ENCODE data around the gene IKZF1.

Gene IKZF1

DNA sequence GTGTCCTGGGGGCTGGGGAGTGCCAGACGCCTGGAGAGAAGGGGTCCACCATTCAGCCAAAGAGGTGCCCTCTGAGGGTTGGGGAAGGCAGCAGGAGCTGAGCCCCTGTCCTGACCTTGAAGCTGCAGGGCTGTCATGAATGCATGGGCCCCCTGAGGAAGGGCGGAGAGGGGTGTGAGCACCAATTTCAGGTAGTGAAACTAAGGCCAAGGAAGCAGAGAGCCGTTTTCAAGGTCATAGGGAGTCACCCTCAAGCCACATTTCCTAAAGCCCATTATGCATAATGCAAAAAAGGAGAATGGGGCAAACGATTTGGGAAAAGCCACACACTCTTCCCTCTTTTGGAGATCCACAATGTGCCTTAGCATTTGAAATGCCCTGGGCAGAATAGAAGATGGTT, 108.5 kb downstream of the IKZF1 start:
- no peak for DNase-seq (ENCODE audit: low spot score)

DNA sequence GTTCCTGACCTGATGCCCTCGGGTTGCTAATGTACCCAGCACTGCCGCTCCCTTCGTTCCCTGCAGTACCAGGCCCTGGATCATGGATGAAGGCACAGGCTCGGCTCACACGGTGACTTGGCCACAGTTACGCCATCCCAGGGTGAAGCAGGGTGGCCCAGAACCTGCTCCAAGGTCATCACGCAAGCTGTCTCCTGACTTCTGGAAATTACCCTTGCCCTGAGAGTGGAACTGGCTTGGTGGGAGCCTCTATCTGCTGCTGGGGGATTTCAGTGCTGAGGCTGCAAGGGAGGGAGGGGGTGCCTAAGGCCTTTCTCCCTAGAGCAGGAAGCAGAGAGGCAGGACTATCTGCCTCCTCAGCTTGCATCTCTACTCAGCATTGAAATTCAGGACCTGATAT, 109.0 kb downstream of the IKZF1 start:
- no peak for DNase-seq (ENCODE audit: low spot score)

DNA sequence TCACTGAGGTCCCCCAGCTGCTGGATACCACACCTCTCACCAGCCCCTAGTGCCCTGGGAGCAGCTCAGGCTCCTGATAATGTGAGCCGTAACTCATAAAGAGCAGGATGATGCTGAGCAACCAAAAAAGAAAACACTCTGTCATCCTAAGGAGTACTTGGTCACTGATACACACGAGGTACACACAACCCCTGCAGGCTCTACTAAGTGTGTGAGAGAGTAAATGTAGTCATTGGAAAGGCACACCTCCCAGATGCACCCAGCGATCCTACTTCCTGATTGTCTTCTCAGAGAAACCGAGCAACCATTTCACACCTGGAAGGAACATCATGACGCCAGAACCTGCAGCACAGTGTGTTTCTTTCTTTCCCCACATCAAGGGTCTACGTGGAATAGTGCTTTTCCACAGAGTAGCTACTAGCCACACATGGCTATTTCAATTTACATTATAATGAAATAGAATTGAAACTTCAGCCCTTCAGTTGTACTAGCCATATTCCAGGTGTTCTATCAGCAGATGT, 111.4 kb downstream of the IKZF1 start:
- no peak for DNase-seq (ENCODE audit: low spot score)

DNA sequence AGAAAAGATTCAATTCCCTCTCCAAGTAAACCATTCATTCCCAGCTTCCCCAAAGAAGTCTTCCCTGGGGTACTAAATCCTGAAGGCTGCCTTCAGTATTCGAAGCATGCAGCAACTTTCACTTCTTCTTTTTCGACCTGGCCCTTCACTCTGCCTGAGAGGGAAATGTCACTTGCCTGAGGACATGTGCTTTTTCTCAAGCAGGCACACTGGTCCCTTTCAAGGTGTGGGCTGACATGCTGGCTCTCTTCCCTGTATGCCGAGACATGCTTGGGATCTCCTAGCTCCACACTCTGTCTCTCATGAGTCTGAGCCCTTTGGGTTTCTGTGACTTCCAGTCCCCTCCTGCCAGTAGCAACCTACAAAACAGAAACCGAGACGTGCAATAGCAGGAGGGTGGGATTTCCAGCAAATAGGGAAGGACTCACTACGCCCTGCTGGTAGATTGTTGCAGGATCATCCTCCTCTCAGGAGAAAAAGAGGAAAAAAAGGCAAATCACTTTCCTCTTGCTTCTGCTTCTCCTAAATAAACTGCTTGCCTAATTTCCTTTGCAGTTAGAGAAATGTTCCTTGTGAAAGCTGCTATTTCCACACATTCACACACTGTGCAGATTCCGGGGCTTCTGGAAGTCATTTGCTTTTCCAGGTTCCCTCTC, 112.1 kb downstream of the IKZF1 start:
- DNase-seq (ENCODE audit: low spot score) = no peak

DNA sequence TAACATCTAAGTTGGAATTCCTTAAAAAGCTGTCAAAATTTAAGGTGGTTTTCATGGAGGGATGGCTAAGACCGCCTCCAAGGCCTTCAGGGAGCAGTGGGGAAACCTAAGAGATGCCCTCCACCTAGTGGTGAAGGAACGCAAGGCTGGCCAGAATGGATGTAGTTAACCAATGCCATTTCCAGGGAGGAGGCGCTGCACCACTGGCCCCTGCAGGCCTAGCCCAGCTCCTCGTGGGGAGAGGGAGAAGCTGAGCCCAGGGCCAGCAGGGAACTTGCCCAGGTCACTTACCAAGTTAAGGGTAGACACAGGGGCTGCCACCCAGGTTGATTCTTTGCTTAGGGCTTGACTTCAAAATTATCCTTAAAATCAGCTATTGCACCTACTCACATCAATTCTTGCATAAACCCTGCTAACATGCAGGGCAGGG, 113.6 kb downstream of the IKZF1 start:
- DNase-seq (ENCODE audit: low spot score) = peak; percentile 84

DNA sequence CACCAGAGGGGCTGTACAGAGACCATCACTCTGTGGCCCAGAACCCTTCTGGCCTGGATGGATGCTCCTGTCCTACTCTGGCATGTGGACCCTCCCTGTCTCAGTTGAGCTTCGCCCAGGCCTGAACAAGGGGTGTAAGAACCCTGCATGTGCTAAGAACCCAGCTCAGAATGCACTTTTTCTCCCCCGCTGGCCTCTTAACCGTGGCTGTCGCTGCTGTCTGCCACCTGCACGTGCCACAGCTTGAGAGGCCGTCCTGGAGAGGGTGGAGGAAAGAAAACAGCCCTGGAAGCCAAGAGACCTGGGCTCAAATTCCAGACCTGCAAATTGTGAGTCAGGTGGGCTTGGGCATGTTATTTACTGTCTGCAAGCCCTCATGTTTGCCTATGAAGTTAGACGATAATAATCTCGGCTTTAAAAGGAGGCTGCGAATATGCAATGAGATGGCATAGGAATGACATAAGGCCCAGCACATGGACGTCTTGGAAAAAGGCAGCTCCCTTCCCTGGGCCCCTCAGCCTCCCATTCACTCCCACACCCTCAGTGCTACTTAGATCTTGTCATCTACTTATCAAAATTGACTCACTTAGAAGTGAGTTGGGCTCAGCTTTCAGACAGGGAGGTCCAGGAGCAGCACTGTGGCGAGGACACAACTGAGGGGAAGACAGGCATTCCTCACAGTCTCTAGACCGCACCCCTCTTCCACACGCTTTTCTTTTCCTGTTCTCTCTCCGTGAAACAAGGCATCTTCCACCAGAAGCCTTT, 114.2 kb downstream of the IKZF1 start:
- DNase-seq (ENCODE audit: low spot score) = no peak

DNA sequence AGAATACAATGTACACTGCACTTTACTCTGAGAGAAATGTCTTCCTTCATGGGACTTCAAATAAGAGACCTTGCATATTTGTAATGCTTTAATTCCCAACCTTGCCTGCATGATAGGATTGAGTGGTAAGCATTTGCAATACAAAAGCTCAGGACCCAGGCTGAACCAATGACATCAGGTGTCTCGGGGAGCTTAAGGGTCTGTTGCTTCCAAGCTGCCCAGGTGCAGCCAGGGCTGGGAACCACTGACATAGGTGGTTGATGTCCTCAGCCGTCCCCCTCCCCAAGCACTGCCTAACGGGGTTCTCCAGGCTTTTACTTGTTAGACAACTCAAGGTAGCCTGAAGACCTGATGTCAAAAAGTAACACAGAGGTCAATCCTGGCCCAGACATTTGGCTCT, 116.5 kb downstream of the IKZF1 start:
- DNase-seq (ENCODE audit: low spot score) = no peak

DNA sequence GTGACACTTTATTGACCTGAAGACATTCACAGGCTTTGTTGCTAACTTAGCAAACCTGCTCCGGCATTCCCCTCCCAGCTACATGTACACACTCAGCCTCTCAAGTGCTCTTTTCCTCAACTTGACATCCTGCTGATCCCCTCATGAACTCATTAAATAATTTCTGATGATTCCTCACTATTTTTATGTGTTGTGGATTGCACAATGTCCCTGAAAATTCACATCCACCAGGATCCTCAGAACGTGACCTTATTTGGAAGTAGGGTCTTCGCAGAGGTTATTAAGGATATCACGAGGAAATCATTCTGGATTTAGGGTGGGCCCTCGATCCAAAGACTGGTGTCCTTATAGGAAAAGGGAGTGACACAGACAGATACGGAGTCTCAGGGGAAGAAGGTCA, 118.3 kb downstream of the IKZF1 start:
- no peak for DNase-seq (ENCODE audit: low spot score)

DNA sequence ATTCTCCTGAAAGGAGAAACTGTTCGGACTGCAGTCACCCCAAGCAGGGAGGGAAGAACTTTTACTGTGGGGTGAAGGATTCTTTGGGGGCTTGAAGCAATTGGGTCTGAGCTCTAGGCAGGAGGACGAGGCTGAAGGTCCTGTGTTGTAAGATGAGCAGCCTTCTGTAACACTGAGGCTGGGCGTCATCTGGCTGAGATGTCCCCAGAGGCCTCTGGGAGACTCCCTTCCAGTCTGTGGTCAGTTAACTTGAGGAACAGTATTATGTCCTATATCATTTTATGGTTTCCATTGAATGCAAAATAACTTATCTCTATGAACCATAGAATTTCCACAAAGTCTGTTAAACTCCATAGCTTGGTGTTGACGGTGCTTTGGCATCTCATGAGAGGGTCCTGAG, 119.3 kb downstream of the IKZF1 start:
- DNase-seq (ENCODE audit: low spot score) = no peak

DNA sequence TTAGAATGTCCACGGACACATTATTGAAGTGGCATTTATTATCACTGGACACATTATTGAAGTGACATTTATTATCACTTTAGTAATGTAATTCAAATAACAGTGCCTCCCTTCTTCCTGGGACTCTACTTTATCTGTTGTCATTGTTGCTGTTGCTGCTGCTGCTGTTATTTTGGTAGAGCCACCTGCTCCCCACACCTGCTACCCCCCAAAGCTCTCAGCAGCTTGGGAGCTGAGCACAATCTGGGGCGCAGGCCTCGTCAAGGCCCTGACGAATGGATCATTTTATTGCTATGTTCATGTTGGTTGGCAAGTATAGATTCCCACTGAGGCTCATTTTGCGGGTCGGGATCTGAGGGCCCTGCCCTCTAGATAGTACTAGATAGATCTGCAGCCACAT, 120.8 kb downstream of the IKZF1 start:
- DNase-seq (ENCODE audit: low spot score) = no peak

DNA sequence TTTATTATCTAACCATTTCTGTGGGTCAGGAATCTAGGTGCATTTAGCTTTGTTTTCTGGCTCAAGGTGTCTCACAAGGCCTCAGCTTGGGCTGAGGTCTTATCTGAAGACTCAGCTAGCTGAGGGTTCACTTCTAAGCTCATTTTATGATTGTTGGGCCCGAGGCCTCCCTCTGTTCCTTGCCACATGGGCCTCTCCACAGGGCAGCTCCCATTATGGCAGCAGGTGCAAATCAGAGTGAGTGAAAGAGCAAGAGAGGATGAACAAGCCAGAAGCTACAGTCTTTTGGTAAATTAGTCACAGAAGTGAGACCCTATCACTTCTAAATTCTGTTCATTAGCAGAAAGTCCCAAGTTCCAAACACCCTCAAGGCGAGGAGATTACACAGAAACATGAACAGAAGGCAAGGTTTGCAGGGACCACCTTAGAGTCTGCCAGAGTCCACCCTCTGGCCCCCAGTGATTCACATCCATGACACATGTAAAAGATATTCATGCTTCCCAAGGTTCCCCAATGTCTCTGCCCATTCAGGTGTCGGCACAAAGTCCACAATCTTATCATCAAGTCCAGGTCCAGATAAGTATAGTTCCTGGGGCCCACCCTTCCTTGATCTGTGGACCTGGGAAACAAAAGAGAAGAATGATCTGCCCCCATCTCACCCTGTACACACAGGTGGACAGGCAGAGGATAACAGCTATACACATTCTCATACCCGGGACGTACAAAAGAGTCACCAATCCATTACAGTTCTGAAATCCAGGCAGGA, 121.9 kb downstream of the IKZF1 start:
- no peak for DNase-seq (ENCODE audit: low spot score)

DNA sequence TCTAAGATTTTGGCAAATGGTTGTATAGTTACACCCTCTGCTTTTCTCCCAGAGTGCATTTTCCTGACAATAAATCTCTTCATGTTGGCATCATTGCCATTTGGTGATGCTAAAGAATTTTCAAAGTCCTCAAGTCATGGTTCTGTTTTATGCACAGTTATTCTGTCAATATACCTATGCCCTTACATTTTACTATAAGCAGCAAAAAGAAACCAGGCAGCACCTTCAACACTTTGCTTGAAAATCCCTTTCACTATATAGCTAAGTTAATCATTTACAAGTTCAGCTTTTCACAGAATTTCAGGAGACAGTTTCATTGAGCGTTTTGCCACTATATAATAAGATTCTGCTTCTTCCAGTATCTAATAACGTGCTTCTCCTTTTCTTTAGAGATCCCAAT, 123.0 kb downstream of the IKZF1 start:
- no peak for DNase-seq (ENCODE audit: low spot score)

DNA sequence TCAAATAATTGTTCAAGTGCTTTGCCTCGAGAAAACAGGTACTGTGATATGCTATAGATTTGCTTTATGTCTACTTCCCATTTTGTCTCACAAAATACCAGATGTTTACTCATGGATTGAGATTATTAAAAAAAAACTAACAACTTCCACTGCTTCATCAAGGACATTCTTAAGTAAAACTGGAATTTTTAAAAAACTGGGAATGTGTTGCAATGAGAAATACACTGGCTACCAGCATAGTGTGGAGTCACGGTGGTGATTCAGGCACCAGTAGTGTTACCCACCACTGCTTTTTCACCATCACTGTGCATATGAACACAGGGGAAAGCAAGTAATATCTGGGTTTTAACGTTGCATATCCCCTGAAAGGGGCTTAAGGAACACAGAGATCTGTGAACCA, 124.4 kb downstream of the IKZF1 start:
- no peak for DNase-seq (ENCODE audit: low spot score)

DNA sequence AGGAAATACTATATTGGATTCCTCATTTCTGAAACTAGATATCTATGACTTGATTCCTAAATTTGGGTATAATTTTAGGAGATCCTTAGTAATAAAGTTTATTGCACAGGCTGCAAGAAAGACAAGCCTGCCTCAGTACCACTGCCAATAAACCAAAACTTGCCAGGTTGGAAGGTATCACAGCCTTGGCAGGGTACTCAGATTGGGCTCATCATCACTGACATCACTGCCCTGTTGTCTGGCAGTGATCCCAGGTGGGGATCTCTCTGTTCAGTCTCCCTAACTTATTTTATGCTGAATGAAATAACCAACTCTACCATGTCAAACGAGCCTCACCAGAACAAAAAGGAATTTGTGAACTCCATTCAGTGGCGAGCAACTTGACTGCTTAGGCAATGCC, 126.8 kb downstream of the IKZF1 start:
- DNase-seq (ENCODE audit: low spot score) = no peak

DNA sequence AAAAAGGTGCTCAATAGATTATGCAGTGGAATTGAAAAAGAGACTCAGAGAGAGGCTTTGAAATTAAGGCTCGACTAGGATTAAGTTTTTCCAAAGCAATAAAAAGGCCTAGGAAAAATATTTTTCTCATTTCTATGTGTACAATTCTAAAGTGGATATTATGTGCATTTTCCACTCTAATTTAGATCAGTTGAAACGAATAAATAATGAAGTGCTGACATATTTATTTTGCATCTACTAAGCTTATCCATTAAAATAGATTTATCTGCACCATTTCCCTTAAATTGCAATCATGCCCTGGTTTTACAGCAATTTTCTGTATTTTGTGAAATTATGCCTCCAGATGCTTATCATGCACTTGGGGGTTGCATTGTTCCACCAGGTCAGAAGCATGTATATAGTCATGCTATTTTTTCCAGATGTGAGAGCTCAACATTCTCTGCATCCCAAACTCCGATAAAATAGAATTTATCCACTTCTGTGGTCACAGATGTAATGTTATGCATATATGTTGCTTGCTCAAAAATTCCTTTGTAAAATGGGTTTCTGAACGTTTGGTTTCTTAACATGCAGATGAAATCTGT, 127.3 kb downstream of the IKZF1 start:
- DNase-seq (ENCODE audit: low spot score) = no peak

DNA sequence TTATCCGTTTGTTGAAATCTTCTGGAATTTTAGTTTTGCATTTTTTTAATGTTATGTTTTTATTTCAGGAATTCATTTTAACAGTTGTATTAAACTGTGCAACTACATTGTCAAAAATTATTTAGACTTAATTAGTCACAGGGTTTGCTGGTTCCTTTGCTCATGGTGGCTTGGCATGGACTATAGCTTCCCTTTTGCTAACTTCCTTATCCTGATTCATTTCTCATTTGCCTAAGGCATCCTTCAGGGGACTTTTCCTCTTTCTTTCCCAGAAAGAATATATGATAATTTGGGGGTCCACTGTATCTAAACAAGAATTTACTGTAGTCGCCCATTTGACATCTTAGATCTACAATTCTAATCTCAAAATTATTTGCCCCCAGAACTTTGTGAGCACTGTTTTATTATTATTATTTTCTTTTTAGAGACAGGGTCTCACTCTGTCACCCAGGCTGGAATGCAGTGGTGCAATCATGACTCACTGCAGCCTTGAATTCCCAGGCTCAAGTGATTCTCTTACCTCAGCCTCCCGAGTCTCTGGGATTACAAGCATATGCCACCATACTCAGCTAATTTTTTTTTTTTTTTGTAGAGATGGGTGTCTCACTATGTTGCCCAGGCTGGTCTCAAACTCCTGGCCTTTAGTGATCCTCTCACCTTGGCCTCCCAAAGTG, 131.8 kb downstream of the IKZF1 start:
- no peak for DNase-seq (ENCODE audit: low spot score)

DNA sequence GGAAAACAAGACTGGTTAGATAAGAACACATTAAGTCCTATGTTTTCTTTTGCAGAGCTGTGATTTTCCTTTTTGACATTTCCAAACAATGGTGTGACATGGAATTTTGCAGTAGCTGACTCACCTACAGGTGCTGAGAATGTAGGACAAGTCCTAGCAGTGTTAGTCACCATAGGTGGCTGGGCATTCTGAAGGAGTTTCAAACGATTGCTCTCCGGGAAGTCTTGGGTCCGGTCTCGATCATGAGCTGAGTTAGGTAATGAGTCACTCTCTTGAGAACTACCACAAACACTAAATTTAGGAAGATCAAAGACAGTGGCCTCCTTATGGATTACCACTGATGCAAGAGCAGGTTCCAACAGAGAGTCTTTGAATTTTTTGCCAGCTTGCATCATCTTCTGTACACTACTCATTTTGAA, 142.0 kb downstream of the IKZF1 start:
- DNase-seq (ENCODE audit: low spot score) = no peak

DNA sequence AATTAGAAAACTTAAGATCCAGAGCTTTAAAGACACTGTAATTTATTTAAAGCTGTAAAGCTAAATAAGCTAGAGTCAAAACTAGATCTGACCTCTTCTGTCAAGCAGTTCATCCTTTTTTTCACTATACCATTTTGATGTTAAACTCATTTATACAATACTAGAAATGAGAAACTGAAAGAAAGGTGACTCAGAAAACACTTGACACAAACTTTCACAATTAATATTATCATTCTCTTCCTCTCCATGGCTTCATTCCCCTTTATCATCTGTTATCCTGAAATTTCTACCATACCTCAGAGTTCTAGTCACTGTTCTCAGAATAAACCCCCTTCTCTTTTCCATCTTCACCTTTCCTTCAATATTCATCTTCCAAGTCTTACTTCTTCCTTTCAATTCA, 144.3 kb downstream of the IKZF1 start:
- no peak for DNase-seq (ENCODE audit: low spot score)

DNA sequence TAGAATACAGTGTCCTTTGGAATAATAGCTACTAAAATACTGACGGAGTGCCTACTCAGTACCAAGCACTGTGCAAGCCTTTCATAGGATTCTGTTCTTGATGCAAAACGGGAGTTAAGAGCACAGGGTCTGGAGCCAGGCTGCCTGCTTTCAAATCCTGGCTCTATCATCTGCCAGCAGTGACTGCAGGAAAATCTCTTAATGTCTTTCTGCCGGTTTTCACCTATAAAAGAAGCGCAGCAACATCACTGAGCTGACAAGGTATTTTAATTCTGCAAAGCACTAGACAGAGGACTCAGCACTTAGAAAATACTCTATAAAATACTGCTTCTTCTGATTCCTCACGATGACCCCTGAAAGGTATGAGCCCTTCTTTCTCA, 145.0 kb downstream of the IKZF1 start:
- no peak for DNase-seq (ENCODE audit: low spot score)

DNA sequence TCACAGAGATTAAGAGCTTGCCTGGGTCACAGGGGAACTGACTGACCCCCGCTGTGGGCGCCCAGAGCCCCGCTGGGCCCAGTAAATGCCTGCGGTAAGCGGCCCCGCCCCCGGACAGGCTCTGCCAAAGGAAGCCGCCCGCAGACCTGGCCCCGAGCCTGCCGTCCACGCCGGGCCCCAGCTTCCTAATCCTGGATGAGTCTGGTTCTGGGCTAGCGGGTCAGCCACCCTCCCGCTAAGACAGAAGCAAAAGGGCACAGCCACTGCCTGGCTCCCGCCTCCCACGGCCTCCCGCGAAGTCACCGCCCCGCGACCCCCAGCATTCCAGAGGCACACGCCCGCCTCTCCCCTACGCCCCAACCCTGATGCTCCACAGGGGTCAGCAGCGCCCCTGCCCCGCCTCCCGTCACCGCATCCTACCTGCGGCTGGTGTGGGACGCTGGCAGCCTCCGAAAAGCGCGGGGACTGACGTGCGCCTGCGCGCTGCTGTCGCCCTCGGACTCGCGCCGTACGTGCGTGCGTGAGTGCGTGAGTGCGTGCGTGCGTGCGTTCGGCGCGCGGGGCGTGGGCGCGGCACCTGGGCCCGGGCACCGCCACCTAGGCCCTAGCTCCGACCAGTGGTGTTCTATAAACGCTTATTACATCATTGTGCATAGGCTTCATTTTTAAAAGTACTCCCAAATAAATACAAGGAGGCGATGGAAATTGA, 145.5 kb downstream of the IKZF1 start, which contains the start of gene FIGNL1:
Gene FIGNL1 (minus strand): TSS at position 470 of the 709 bp plus-strand sequence. CDS start 3,063 bp downstream, outside the sequence.
- peak; percentile 82 for DNase-seq (ENCODE audit: low spot score)

DNA sequence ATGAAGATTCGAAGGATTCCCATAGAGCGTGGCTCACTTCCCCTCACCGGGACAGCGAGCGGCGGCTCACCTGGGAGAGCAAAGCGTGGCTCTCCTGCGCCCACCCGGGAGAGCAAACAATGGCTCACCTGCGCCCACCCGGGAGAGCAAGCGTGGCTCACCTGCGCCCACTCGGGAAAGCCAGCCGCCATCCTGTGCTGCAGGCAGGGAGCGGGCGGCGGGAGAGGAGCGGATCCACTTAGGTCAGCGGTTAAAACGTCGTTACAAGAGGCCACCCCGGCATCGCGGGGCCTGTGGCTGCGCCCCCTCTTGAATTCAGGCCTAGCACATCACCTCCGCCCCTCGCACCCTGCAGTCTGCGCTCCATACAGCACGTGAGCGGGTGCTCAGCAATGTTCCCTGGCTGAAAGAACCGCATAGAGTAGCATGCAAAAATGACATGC, 146.1 kb downstream of the IKZF1 start:
- DNase-seq (ENCODE audit: low spot score) = no peak
